Esophagus muscularis mucosa (tissue), 4 donors: ENCODE measurements around the gene FADS6. TPM values are rescaled to one million over a fixed set of nuclear protein-coding genes. Genes with fewer than 3 reads are reported as not detected.

Source experiments
- DNase-seq: peaks from one replicate; pipeline ENCODE4 v3.0.0-alpha.2; 2017; ENCODE audit errors: extremely low spot score
- H3K27ac ChIP-seq, 4 donors: fragments of 200-600 bp; sonication (generic); replicated peaks in 1 of 4; 1 replicate in 3 of 4; 2 replicates in 1 of 4; pipeline ENCODE4 v1.5.1; 2016 to 2019; ENCODE audit warnings: mild to moderate bottlenecking in 1 of 4
- H3K27me3 ChIP-seq, 4 donors: fragments of 200-600 bp; sonication (generic); one replicate each; pipeline versions ENCODE4 v1.5.1 to v1.6.0; 2016 to 2019
- H3K36me3 ChIP-seq, 4 donors: fragments of 200-600 bp; sonication (generic); one replicate each; pipeline ENCODE4 v1.5.1; 2016 to 2019
- H3K4me1 ChIP-seq, 4 donors: fragments of 200-600 bp; sonication (generic); one replicate each; pipeline ENCODE4 v1.5.1; 2016 to 2019
- H3K4me3 ChIP-seq, 4 donors: fragments of 200-600 bp; sonication (generic); 1 replicate in 2 of 4; 2 replicates in 2 of 4; pipeline ENCODE4 v1.5.1; 2016 to 2019; ENCODE audit warnings: mild to moderate bottlenecking in 4 of 4, moderate library complexity in 1 of 4
- H3K9me3 ChIP-seq, 4 donors: fragments of 200-600 bp; sonication (generic); 1 replicate in 3 of 4; 2 replicates in 1 of 4; pipeline ENCODE4 v1.5.1; 2016 to 2019
- EP300 ChIP-seq: sonication (generic); formaldehyde crosslinking; IDR thresholded peaks from one replicate; pipeline ENCODE4 v1.6.1; 2017; ENCODE audit warnings: antibody characterized with exemption
- POLR2A ChIP-seq: fragments of 450-650 bp; IDR thresholded peaks from one replicate; pipeline ENCODE4 v1.6.1; 2017; ENCODE audit warnings: antibody characterized with exemption, moderate library complexity, mild to moderate bottlenecking, low read depth
- POLR2AphosphoS5 ChIP-seq, 2 donors: sonication (generic); formaldehyde crosslinking; IDR thresholded peaks; one replicate each; pipeline ENCODE4 v1.6.1; 2017; ENCODE audit warnings: antibody characterized with exemption in 2 of 2
- WGBS: methylation state at CpG from one replicate; pipeline ENCODE4 v1.1.5; 2018; 5-methylcytosine and 5-hydroxymethylcytosine counted together
- intact Hi-C: fragments of 100-400 bp; cut with DNase I; formaldehyde crosslinking; loops from one replicate; pipeline ENCODE4 v1.15.1; 2023
- total RNA-seq, 4 donors: library from RNA; depleted of rRNA; stranded (reverse); fragments of >200 nt; gene quantifications; one replicate each; pipeline versions ENCODE4 v1.1.0 to v1.2.1, GENCODE V29; 2016
- TF ChIP-seq, protein P1 (sequence below), 3 experiments: fragments of 200-600 bp in 2 of 3; fragments of 450-650 bp in 1 of 3; sonication (generic) in 2 of 3; IDR thresholded peaks; one replicate each; pipeline ENCODE4 v1.5.1; 2017 to 2019; ENCODE audit warnings: antibody characterized with exemption in 3 of 3, mild to moderate bottlenecking in 2 of 3, moderate library complexity in 1 of 3

FADS6 gene
- total RNA-seq, 4 donors from 2014 or later: 0.33 TPM; not detected in 3

DNA sequence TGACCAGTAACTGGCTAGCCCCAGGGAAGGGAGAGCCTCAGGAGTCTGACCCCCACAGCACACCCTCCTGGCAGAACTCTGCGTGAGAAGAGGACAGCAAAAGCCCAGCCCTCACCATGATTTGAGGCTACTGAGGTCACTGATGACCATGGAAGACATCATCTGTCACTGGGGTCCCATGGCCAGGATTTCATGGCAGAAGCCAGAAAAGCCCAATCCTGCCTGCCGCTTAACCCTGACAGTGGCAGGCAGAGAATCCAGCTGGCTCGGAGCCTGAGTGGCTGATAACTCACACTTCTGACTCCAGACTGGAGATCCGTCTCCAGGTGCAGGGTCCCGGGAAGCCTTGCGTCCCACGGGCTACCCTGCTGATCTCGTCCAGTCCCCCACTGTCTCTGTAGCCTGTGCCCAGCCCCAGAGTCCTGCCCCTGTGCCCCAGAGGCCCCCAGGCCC is 51.3 kb downstream of the FADS6 start:
- H3K27me3 ChIP-seq: peaks cover 0 to 32% (median 0%) of the 10 kb centered on the region in 4 donors
- H3K4me3 ChIP-seq: peak overlapping the region; percentile 45 to 65 (median 50)
- TF ChIP-seq EP300 (no peak), POLR2AphosphoS5 (IDR thresholded peaks at IDR 0.05) (no peak), POLR2A (no peak)
- TF ChIP-seq, protein P1, sequence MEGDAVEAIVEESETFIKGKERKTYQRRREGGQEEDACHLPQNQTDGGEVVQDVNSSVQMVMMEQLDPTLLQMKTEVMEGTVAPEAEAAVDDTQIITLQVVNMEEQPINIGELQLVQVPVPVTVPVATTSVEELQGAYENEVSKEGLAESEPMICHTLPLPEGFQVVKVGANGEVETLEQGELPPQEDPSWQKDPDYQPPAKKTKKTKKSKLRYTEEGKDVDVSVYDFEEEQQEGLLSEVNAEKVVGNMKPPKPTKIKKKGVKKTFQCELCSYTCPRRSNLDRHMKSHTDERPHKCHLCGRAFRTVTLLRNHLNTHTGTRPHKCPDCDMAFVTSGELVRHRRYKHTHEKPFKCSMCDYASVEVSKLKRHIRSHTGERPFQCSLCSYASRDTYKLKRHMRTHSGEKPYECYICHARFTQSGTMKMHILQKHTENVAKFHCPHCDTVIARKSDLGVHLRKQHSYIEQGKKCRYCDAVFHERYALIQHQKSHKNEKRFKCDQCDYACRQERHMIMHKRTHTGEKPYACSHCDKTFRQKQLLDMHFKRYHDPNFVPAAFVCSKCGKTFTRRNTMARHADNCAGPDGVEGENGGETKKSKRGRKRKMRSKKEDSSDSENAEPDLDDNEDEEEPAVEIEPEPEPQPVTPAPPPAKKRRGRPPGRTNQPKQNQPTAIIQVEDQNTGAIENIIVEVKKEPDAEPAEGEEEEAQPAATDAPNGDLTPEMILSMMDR (IDR thresholded peaks at IDR 0.05): no peak
- no peak for DNase-seq
- WGBS: 67% methylated on average over 1 of the region's 8 CpGs
- peaks cover 0 to 14% (median under 1%) of the 10 kb centered on the region in 4 donors for H3K36me3 ChIP-seq
- H3K9me3 ChIP-seq: no peaks in the 10 kb centered on the region
- peak overlapping the region in 3 of 4 donors; percentile 18 to 71 (median 54) for H3K27ac ChIP-seq
- H3K4me1 ChIP-seq: peaks cover 21 to 38% (median 36%) of the 10 kb centered on the region in 4 donors
- intact Hi-C loops: no loop called here

DNA sequence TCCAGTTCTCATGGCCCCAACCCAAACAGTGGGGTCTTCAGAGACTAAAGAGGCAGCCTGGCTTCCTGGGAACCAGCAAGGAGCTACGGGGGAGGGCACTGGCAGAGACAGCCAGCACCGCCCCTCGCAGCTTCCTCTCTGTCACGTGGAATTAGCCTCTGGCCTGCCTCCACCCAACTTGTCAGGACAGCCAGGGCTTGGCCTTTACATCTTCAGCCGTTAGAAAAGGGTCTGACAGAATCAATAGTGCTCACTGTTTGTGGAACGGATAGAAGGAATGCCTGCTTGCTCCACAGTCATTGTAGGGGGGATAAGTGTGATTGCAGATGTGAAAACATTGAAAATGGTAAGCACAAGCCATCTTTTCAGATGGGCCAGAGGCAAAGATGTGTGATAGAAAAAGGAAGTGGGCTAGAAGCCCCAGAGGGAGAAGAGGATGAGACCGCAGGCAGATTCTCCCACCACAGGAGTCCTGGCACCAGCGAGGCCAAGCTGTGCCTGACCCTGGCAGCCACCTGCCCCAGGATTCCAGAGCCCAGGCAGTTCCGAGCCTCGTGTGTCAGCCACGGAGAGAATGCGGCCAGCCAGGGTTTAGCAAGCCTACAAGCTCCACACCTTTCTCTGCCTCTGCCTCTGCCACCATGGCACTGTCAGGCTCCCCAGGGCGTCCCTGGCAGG is 52.3 kb downstream of the FADS6 start:
- 40% methylated on average over 10 of the region's 13 CpGs for WGBS
- no peak overlapping the region for H3K4me3 ChIP-seq
- no peaks in the 10 kb centered on the region for H3K9me3 ChIP-seq
- TF ChIP-seq POLR2AphosphoS5 (IDR thresholded peaks at IDR 0.05) (peak in 1 of 2 donors; percentile 8), EP300 (no peak)
- peaks cover 0 to 25% (median 10%) of the 10 kb centered on the region in 4 donors for H3K36me3 ChIP-seq
- DNase-seq: no peak
- H3K4me1 ChIP-seq: peaks cover 21 to 38% (median 36%) of the 10 kb centered on the region in 4 donors
- intact Hi-C loops: no loop called here
- peak overlapping the region; percentile 18 to 71 (median 56) for H3K27ac ChIP-seq
- peaks cover 0 to 23% (median 0%) of the 10 kb centered on the region in 4 donors for H3K27me3 ChIP-seq

DNA sequence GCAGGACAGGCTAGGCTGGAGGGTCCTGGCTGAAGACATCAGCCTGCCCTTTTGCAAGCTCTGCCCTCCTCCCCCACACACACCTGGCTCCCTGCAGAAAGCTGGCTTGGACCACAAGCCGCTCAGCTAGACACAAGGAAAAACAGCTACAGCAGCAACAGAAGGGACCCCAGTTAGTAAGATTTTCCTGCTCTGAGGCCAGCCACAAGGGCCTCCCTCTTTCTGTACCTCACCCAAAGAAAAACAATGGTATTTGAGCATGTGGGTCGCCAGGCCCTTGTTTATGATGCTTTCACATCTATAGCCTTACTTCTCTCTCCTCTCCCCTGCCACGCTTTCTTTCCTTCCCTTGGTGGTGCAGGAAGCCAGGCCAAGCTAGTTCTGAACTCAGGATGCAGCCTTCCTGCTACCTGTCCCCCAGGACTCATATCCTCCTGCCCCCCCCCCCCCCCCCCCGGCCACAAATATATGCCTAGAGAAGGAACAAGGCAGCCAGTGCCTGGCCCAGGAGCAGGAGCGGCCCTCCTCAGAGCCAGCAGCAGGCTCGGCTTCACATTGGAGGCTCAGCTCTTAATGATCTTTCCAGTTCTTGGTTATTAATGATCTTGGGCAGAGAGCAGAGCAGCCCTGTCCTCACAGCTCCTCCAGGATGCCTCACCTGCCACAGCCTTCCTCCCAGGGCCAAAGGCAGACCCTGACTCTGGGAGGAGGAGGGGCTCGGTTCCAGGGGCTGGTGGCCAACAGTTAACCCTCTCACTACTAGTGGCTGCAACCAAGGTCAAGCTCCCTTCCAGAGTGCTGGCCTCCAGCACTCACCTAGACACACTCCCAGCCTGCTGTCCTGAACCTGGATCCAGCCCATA is 53.2 kb downstream of the FADS6 start:
- TF ChIP-seq POLR2AphosphoS5 (IDR thresholded peaks at IDR 0.05) (no peak), POLR2A (no peak), EP300 (no peak)
- TF ChIP-seq, protein P1 (IDR thresholded peaks at IDR 0.05): no peak
- 76% methylated on average over 4 of the region's 7 CpGs for WGBS
- peaks cover 21 to 38% (median 36%) of the 10 kb centered on the region in 4 donors for H3K4me1 ChIP-seq
- peaks cover 0 to 34% (median 15%) of the 10 kb centered on the region in 4 donors for H3K36me3 ChIP-seq
- intact Hi-C loops: no loop called here
- H3K4me3 ChIP-seq: no peak overlapping the region
- H3K27me3 ChIP-seq: peaks cover 0 to 16% (median 0%) of the 10 kb centered on the region in 4 donors
- H3K27ac ChIP-seq: peak overlapping the region in 3 of 4 donors; percentile 18 to 71 (median 59)
- no peak for DNase-seq
- H3K9me3 ChIP-seq: no peaks in the 10 kb centered on the region

DNA sequence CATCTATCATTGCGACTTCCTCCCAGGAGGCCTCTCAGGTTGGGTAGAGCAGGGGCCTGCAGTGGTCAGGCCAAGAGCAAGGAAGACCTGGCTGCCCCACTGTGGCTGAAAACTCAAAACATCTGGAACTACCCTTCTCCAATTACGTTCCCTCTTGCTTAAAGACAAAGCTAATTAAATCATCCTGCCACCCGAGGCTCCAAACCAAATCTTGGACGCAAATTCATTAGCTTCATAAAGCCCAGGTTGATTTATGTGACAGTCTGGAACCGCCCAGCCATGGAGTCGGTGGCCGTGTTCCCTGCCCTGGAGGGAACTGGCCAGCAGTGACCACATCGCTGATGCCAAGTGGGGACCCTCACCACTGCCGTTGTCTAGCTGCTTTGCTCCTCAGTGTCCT is 55.2 kb downstream of the FADS6 start:
- 95% methylated on average over 9 of the region's 9 CpGs for WGBS
- TF ChIP-seq POLR2AphosphoS5 (IDR thresholded peaks at IDR 0.05): no peak
- H3K36me3 ChIP-seq: peaks cover 0 to 37% (median 17%) of the 10 kb centered on the region in 4 donors
- H3K27ac ChIP-seq: no peak overlapping the region
- no peaks in the 10 kb centered on the region for H3K9me3 ChIP-seq
- H3K4me3 ChIP-seq: no peak overlapping the region
- H3K27me3 ChIP-seq: peaks cover 0 to 4% (median 0%) of the 10 kb centered on the region in 4 donors
- no peak for DNase-seq
- H3K4me1 ChIP-seq: peaks cover 21 to 36% (median 34%) of the 10 kb centered on the region in 4 donors
- intact Hi-C loops: no loop called here

DNA sequence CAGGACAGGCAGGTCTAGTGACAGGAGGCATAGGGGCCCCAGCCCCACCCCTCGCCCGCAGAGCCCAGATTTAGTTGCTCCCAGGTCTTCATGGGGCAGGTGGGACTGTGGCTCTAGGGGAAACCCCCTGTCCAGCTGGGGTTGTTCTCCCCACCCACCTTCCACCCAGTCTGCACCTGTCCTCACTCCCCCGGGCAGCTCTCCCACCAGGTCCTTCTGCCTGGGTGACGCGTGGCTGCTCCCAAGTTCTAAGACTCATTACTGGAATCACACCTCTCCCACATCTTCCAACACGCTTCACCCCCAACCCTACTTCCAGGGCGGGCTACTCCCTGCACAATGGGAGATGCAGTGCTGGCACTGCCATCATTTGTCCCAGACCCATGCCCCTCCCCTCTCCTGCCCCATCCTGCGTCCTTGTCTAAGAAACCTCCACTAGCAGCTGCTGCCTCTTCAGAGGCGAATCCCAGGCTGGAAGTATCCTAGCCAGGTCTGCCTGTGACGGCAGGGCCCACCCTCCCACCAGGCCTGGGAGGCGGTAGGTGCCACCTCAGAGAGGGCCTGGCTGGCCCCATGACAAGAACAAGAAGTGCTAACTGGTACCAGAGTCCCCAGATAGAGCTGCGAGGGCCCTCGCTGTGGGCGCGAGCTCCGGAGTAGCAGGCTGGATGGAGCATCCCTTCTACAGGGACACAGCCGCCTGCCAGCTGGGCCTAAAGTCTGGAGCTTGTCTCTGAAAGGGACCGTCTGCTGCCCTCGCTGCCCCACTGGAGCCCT is 56.6 kb downstream of the FADS6 start:
- intact Hi-C loops: no loop called here
- Histone ChIP-seq H3K27me3 (no peaks in the 10 kb centered on the region), H3K36me3 (peaks cover 0 to 37% (median 17%) of the 10 kb centered on the region in 4 donors), H3K27ac (no peak overlapping the region), H3K4me3 (no peak overlapping the region), H3K9me3 (no peaks in the 10 kb centered on the region), H3K4me1 (peaks cover 14 to 22% (median 20%) of the 10 kb centered on the region in 4 donors)
- no peak for DNase-seq
- TF ChIP-seq POLR2AphosphoS5 (IDR thresholded peaks at IDR 0.05): no peak
- TF ChIP-seq POLR2A: no peak
- TF ChIP-seq, protein P1 (IDR thresholded peaks at IDR 0.05): no peak
- no peak for TF ChIP-seq EP300
- over 99% methylated on average over 11 of the region's 19 CpGs for WGBS
